ENCODE results near the gene LEKR1. TPM values are rescaled to one million over a fixed set of nuclear protein-coding genes. Genes with fewer than 3 reads are reported as not detected.

Gene LEKR1
- total RNA-seq, 2 donors from 2014 or later = 0.20 to 0.70 TPM

GRCh38 chr3:157078131-157078810, 252.1 kb downstream of the LEKR1 start:
- Histone ChIP-seq H3K27ac (peak overlapping the region; percentile 66 to 75), H3K27me3 (no peaks in the 10 kb centered on the region), H3K36me3 (no peaks in the 10 kb centered on the region), H3K4me1 (peaks cover 0 to 54% of the 10 kb centered on the region in 2 donors), H3K9me3 (no peaks in the 10 kb centered on the region), H3K4me3 (no peak overlapping the region)
- TF ChIP-seq CTCF (IDR thresholded peaks at IDR 0.05) = no peak
- DNase-seq (ENCODE audit: low spot score) = no peak

DNA sequence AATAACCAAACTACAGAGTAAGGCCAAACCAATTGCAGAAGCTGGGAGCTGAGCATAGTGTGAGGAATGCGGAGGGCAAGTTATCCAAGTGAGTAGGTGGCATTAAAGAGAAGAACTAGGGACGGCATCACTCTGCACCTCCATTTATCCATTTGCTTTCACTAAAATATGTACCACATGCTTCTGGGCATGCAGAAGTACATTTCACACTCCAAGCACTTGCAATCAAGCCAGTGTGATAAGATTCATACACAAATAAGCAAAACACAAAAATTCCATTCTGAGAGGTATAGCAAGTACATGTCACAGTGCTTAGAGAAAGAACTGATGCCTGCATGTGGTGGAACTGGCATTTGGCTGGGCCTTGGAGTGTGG, 252.6 kb downstream of the LEKR1 start:
- no peak for DNase-seq (ENCODE audit: low spot score)
- peak overlapping the region; percentile 66 to 75 for H3K27ac ChIP-seq
- no peaks in the 10 kb centered on the region for H3K9me3 ChIP-seq
- no peaks in the 10 kb centered on the region for H3K27me3 ChIP-seq
- no peak overlapping the region for H3K4me3 ChIP-seq
- no peaks in the 10 kb centered on the region for H3K36me3 ChIP-seq
- peaks cover 0 to 54% of the 10 kb centered on the region in 2 donors for H3K4me1 ChIP-seq
- no peak for TF ChIP-seq CTCF (IDR thresholded peaks at IDR 0.05)

- DNase-seq (ENCODE audit: low spot score) = peak; percentile 54
- no peaks in the 10 kb centered on the region for H3K36me3 ChIP-seq
- peak overlapping the region; percentile 75 to 99 for H3K27ac ChIP-seq
- H3K4me1 ChIP-seq = peaks cover 0 to 54% of the 10 kb centered on the region in 2 donors
- H3K9me3 ChIP-seq = no peaks in the 10 kb centered on the region
- H3K27me3 ChIP-seq = no peaks in the 10 kb centered on the region
- no peak overlapping the region for H3K4me3 ChIP-seq
- no peak for TF ChIP-seq CTCF (IDR thresholded peaks at IDR 0.05)
These were observed 253.7 kb downstream of the LEKR1 start for GRCh38 chr3:157079676-157080369.

GRCh38 chr3:157081626-157082210, 255.6 kb downstream of the LEKR1 start:
- no peaks in the 10 kb centered on the region for H3K27me3 ChIP-seq
- TF ChIP-seq CTCF (IDR thresholded peaks at IDR 0.05) = peak; percentile 98 to 99
- no peak overlapping the region for H3K4me3 ChIP-seq
- H3K4me1 ChIP-seq = peaks cover 0 to 56% of the 10 kb centered on the region in 2 donors
- peak overlapping the region; percentile 75 to 99 for H3K27ac ChIP-seq
- H3K36me3 ChIP-seq = no peaks in the 10 kb centered on the region
- H3K9me3 ChIP-seq = no peaks in the 10 kb centered on the region
- DNase-seq (ENCODE audit: low spot score) = peak; percentile 93

DNA sequence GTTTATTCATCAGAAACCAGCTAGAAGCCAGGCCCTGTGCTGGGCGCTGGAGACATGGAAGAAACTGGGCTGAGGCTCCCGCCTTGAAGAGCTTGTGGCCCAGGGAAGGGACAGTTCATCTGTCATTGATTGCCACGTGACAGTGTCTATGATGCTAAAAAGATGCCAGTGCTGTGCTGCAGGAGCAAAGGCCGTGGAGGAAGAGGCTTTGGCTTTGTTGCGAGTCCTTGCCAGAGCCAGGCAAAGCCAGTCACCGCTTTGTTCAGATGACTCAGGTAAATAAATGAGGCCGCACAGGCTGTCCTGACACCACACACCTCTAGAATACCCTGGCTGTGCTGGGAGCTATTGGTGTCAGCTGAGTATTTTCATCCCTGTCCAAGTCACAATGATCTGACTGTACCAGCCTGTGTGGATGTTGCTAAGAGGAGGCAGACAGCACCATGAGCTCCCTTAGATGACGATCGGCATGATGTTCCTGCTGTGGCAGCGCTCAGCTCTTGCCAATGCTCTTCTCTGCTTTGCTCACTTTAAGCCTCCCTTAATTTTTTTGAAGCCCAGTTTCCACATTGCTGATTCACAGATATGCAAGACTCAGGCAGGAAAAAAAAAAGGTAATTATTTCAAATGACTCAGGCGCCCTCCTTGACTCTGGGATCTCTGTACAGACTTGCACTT, 256.3 kb downstream of the LEKR1 start:
- DNase-seq (ENCODE audit: low spot score) = peak; percentile 63
- H3K27ac ChIP-seq = peak overlapping the region; percentile 75 to 99
- H3K27me3 ChIP-seq = no peaks in the 10 kb centered on the region
- H3K4me1 ChIP-seq = peaks cover 0 to 56% of the 10 kb centered on the region in 2 donors
- no peaks in the 10 kb centered on the region for H3K36me3 ChIP-seq
- no peak for TF ChIP-seq CTCF (IDR thresholded peaks at IDR 0.05)
- H3K9me3 ChIP-seq = no peaks in the 10 kb centered on the region
- H3K4me3 ChIP-seq = no peak overlapping the region

All from right atrium auricular region (tissue), 2 donors.